AG10803 (cell line): ENCODE results near the gene SLC3A2.
"Not testable (repeated sequence)": the region's sequence is repeated elsewhere in the genome, so short reads cannot be mapped to it uniquely, and the experiment has no call there.

Experiments used
- DNase-seq: peaks from one replicate; pipeline ENCODE4 v3.0.0; 2010; ENCODE audit warnings: low read depth
- H3K4me3 ChIP-seq: 2 replicates; pipeline ENCODE4 v1.5.1; 2011; ENCODE audit warnings: mild to moderate bottlenecking, low read length, control low read depth
- TF ChIP-seq, protein P1 (sequence below): conservative IDR thresholded peaks from 2 replicates; pipeline ENCODE4 v1.5.1; 2011; ENCODE audit warnings: mild to moderate bottlenecking, low read length, control low read depth, inconsistent platforms

SLC3A2 gene

DNA sequence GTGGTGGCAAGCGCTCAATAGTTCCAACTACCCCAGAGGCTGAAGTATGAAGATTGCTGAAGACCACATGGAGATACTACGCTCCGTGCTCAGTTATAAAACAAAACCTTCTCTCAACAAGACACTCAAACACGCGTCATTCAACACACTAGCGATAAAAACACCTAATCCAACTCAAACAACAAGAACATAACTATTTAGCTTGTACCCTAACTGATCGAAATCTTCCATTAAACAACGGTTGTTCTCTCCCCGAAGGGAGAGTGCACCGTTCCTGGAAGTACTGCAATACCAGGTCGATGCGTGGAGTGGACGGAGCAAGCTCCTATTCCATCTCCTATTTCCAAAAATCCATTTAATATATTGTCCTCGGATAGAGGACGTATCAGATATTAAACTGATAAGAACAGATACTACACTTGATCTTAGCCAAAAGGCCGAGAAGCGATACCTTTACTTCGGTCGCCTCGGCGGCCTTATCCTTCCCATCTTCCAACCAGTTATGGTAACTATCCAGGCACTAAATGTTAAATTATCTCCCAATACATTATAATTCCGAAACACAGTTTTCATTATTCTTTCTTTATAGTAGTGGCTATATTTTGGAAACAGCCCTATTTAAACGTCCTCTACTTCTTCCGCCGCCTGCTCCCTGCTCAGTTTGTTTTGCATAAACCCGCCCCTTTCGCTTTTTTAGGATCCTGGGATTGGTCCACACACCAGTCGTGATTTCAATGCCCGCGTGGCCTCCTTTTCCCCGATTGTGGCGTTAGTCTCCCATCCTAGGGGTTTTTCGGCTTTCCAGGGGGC, 39.1 kb upstream of the SLC3A2 start:
- peak; percentile 100 for DNase-seq
- H3K4me3 ChIP-seq: peak overlapping the region; percentile 56
- TF ChIP-seq, protein P1, sequence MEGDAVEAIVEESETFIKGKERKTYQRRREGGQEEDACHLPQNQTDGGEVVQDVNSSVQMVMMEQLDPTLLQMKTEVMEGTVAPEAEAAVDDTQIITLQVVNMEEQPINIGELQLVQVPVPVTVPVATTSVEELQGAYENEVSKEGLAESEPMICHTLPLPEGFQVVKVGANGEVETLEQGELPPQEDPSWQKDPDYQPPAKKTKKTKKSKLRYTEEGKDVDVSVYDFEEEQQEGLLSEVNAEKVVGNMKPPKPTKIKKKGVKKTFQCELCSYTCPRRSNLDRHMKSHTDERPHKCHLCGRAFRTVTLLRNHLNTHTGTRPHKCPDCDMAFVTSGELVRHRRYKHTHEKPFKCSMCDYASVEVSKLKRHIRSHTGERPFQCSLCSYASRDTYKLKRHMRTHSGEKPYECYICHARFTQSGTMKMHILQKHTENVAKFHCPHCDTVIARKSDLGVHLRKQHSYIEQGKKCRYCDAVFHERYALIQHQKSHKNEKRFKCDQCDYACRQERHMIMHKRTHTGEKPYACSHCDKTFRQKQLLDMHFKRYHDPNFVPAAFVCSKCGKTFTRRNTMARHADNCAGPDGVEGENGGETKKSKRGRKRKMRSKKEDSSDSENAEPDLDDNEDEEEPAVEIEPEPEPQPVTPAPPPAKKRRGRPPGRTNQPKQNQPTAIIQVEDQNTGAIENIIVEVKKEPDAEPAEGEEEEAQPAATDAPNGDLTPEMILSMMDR: no peak

DNA sequence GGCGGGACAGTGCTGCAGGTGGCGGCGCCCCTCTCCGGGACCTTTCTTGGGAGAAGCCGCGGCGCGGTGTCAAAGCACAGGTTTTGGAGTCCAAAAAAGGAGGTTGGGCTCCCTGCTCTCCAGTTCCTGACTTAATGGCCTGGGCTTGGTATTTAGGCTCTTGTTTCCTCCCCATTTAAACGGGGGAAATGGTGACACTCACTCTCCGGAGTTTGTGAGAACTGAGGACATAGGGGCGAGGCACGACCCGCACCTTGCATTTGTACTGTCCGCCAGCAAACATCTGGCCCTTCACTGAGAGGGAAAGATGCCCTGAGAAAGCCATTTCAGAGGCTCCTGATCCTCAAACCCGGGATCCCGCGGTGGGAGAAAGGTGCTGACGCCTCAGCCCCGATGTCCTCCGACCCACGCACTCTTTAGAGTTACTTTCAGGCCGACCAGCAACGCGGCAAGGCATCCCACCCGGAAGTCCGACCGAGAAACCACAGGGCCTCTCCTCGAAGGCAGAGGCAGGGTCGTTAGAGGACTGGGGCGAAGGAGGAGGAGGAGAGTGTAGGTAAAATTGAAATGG, 38.4 kb upstream of the SLC3A2 start:
- peak overlapping the region; percentile 56 for H3K4me3 ChIP-seq
- TF ChIP-seq, protein P1: no peak
- DNase-seq: no peak

DNA sequence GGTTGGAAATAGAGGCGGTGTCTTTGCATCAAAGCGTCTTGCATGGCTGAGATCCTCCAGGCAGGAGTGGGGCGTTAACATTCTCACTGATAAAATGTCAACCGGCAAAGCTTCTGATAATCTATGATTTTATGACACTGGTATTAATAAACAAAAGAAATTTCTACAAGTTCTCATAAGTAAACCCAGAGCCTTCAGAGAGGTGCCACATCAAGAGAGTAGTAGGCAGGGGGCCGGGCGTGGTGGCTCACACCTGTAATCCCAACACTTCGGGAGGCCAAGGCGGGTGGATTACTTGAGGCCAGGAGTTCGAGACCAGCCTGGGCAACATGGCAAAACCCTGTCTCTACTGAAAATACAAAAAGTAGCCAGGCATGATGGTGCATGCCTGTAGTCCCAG, 37.8 kb upstream of the SLC3A2 start:
- not testable (repeated sequence) for DNase-seq, H3K4me3 ChIP-seq

DNA sequence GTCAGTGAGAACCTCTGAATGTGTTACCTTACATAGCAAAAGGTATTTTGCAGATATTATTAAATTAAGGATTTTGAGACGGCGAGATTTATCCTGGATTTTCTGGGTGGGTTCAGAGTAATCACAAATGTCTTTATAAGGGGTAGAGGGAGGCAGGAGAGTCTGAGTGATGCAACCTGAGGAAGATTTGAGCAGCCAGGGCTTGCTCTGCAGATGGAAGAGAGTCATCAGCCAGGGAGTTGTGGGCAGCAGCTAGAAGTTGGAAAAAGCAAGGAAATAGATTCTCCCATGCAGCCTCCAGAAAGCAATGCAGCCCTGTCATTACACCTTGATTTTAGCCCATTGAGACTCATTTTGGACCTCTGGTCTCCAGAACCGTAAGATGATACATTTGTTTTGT, 37.2 kb upstream of the SLC3A2 start:
- H3K4me3 ChIP-seq: no peak overlapping the region
- peak; percentile 31 for DNase-seq
- TF ChIP-seq, protein P1: no peak

DNA sequence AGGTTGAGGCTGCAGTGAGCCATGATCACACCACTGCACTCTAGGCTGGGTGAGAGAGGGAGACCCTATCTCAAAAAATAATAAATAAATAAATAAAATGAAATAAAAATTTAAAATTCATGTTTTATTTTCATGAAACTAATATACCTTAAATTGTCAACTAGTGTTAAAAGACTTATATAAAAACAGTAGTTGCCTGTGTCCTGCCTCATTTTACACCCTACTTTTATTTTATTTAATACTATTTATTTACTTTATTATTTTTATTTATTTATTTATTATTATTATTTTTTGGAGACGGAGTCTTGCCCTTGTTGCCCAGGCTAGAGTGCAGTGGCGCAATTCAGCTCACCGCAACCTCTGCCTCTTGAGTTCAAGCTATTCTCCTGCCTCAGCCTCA, 36.5 kb upstream of the SLC3A2 start:
- no peak overlapping the region for H3K4me3 ChIP-seq
- TF ChIP-seq, protein P1: no peak

DNA sequence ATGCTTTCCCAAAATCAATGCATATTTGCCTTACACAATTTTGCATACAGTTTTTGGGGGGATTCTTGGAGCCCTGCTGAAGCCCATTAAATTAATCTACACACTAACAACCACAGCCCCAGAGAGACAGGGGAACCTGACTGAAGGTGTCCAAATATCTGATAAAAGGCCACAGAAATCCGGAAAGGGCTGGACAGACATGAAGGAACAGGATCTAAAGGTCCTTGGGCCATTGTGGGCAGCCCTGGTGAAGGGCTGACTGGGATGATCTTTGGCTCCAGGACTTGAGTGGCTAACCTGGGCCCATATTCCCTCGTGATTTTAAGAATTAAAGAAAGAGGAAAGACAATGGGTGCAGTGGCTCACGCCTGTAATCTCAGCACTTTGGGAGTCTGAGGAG, 34.5 kb upstream of the SLC3A2 start:
- TF ChIP-seq, protein P1: no peak
- DNase-seq: no peak
- H3K4me3 ChIP-seq: no peak overlapping the region

More for the DNA sequence above, 36.5 kb upstream of the SLC3A2 start:
- DNase-seq: no peak

DNA sequence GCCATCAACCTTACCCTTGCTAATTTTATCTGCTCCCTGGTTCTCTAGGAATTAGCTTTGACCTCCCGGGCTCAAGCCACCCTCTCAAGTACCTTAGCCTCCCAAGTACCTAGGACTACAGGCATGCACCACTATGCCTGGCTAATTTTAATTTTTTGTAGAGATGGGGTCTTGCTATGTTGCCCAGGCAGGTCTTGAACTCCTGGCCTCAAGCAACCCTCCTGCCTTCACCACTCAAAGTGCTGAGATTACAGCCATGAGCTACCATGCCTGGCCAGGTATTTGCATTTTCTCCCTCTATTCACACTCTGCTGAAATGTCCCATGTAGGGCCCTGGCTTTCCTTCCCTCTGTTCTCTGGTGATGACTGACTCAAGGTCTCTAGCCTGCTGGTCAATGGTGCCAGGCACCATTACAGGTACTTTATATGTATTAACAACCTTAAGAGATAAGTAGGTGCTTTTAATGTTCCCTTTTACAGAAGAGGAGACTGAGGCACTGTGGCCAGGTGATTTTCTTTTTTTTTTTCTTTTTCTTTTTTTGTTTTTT, 32.9 kb upstream of the SLC3A2 start:
- no peak for DNase-seq
- TF ChIP-seq, protein P1: no peak
- no peak overlapping the region for H3K4me3 ChIP-seq
